ENCODE results near the gene UBQLN1.
A peak's percentile ranks its signal among the peaks of the same experiment; 100 is the strongest.
"Not testable (repeated sequence)": the region's sequence is repeated elsewhere in the genome, so short reads cannot be mapped to it uniquely, and the experiment has no call there.

The UBQLN1 gene

GRCh38 chr9:83707768-83708514 lies at the start of gene UBQLN1:
Gene UBQLN1 (minus strand): TSS chr9:83707958. CDS start chr9:83707679, 279 bp downstream.
- DNase-seq (ENCODE audit: insufficient read length, low spot score) (peak; percentile 85), FAIRE-seq (peak; percentile 86)

GRCh38 chr9:83754383-83754977 lies 46.7 kb upstream of the UBQLN1 start:
- FAIRE-seq (peak; percentile 70), DNase-seq (ENCODE audit: insufficient read length, low spot score) (no peak)

- DNase-seq (ENCODE audit: insufficient read length, low spot score), result no peak
- no peak for FAIRE-seq
Measured at GRCh38 chr9:83749706-83750105, 41.9 kb upstream of the UBQLN1 start.

- DNase-seq (ENCODE audit: insufficient read length, low spot score), result no peak
- FAIRE-seq, result no peak
Measured at GRCh38 chr9:83744206-83744605, 36.4 kb upstream of the UBQLN1 start.

GRCh38 chr9:83733739-83734138 lies 26.0 kb upstream of the UBQLN1 start:
- FAIRE-seq (no peak), DNase-seq (ENCODE audit: insufficient read length, low spot score) (no peak)

GRCh38 chr9:83728591-83729368 lies 21.0 kb upstream of the UBQLN1 start:
- not testable (repeated sequence) for DNase-seq (ENCODE audit: insufficient read length, low spot score); FAIRE-seq

GRCh38 chr9:83724436-83724835 lies 16.7 kb upstream of the UBQLN1 start:
- no peak for DNase-seq (ENCODE audit: insufficient read length, low spot score)
- no peak for FAIRE-seq

GRCh38 chr9:83722726-83723495 lies 15.2 kb upstream of the UBQLN1 start:
- DNase-seq (ENCODE audit: insufficient read length, low spot score), result no peak
- FAIRE-seq, result no peak

GRCh38 chr9:83721509-83721908 lies 13.8 kb upstream of the UBQLN1 start:
- no peak for DNase-seq (ENCODE audit: insufficient read length, low spot score)
- FAIRE-seq, result no peak

GRCh38 chr9:83715794-83716193 lies 8.0 kb upstream of the UBQLN1 start:
- FAIRE-seq (no peak), DNase-seq (ENCODE audit: insufficient read length, low spot score) (no peak)

GRCh38 chr9:83715221-83715620 lies 7.5 kb upstream of the UBQLN1 start:
- FAIRE-seq, result no peak
- no peak for DNase-seq (ENCODE audit: insufficient read length, low spot score)

GRCh38 chr9:83714329-83714728 lies 6.6 kb upstream of the UBQLN1 start:
- FAIRE-seq, result peak; percentile 14
- no peak for DNase-seq (ENCODE audit: insufficient read length, low spot score)

GRCh38 chr9:83708515-83709158 lies 879 bp upstream of the UBQLN1 start:
- FAIRE-seq, result no peak
- peak; percentile 34 for DNase-seq (ENCODE audit: insufficient read length, low spot score)

- FAIRE-seq (no peak), DNase-seq (ENCODE audit: insufficient read length, low spot score) (peak; percentile 17)
Measured at GRCh38 chr9:83707518-83707767, 315 bp downstream of the UBQLN1 start.

- peak; percentile 21 for FAIRE-seq
- no peak for DNase-seq (ENCODE audit: insufficient read length, low spot score)
Measured at GRCh38 chr9:83706676-83707517, 861 bp downstream of the UBQLN1 start.

- not testable (repeated sequence) for FAIRE-seq; DNase-seq (ENCODE audit: insufficient read length, low spot score)
Measured at GRCh38 chr9:83705219-83705651, 2.5 kb downstream of the UBQLN1 start.

GRCh38 chr9:83701769-83702168 lies 6.0 kb downstream of the UBQLN1 start:
- FAIRE-seq, result no peak

GRCh38 chr9:83701286-83701685 lies 6.5 kb downstream of the UBQLN1 start:
- FAIRE-seq, result no peak

More at GRCh38 chr9:83701769-83702168, 6.0 kb downstream of the UBQLN1 start:
- no peak for DNase-seq (ENCODE audit: insufficient read length, low spot score)

GRCh38 chr9:83699615-83700014 lies 8.1 kb downstream of the UBQLN1 start:
- FAIRE-seq, result peak; percentile 92
- no peak for DNase-seq (ENCODE audit: insufficient read length, low spot score)

More at GRCh38 chr9:83701286-83701685, 6.5 kb downstream of the UBQLN1 start:
- DNase-seq (ENCODE audit: insufficient read length, low spot score), result no peak

Data from GM19239 (cell line).